ENCODE data around the gene KIF24.

DNA sequence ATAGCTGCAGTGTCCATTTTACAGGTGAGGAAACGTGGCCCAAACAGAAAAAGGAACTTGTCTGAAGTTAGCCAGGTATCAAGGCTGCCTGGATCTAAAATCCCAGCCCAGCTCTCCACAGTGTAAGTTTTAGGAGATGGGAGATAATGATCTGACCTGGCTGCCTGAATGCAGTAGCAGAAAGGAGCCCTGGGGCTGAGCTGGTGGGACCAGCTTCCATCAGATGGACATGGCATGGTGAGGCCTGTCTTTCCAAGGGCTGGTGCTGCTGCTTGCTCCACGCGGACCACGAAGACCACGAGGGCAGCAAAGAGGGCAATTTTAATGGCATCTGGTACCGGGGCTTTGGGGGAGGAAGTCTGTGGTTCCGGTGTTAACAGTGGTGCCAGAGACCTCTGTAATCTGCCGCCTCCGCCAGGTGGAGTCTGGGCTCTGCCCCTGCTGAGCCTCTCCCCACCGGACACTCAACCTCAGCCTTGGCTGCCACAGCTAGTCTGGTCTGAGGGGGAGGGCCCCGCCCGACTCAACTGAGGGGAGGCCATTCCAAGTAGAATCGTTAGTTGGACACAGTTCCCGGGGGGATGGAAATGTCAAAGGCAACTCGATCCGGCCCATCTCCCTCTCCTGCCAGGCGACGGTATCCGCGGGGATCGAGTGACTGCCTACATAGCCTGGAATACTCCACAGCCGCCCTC, 47.0 kb upstream of the KIF24 start:
- no peak for TF ChIP-seq POLR2AphosphoS5 (IDR thresholded peaks at IDR 0.05; ENCODE audit: low read depth, low read length)
- TF ChIP-seq, protein P1, sequence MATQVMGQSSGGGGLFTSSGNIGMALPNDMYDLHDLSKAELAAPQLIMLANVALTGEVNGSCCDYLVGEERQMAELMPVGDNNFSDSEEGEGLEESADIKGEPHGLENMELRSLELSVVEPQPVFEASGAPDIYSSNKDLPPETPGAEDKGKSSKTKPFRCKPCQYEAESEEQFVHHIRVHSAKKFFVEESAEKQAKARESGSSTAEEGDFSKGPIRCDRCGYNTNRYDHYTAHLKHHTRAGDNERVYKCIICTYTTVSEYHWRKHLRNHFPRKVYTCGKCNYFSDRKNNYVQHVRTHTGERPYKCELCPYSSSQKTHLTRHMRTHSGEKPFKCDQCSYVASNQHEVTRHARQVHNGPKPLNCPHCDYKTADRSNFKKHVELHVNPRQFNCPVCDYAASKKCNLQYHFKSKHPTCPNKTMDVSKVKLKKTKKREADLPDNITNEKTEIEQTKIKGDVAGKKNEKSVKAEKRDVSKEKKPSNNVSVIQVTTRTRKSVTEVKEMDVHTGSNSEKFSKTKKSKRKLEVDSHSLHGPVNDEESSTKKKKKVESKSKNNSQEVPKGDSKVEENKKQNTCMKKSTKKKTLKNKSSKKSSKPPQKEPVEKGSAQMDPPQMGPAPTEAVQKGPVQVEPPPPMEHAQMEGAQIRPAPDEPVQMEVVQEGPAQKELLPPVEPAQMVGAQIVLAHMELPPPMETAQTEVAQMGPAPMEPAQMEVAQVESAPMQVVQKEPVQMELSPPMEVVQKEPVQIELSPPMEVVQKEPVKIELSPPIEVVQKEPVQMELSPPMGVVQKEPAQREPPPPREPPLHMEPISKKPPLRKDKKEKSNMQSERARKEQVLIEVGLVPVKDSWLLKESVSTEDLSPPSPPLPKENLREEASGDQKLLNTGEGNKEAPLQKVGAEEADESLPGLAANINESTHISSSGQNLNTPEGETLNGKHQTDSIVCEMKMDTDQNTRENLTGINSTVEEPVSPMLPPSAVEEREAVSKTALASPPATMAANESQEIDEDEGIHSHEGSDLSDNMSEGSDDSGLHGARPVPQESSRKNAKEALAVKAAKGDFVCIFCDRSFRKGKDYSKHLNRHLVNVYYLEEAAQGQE (IDR thresholded peaks at IDR 0.05; ENCODE audit: insufficient read depth in 1 of 2, low read depth in 2 of 2, low read length in 2 of 2) = no peak
- TF ChIP-seq TAF1 (IDR thresholded peaks at IDR 0.05; ENCODE audit: borderline replicate concordance, insufficient read depth, low read length) = no peak

Data from PFSK-1 (cell line).